NB4 (cell line): ENCODE measurements around the gene MYOC.
A peak's percentile ranks its signal among the peaks of the same experiment; 100 is the strongest.
"Not testable (repeated sequence)": the region's sequence is repeated elsewhere in the genome, so short reads cannot be mapped to it uniquely, and the experiment has no call there.

Source experiments
- DNase-seq: peaks from one replicate; pipeline ENCODE4 v3.0.0; 2010; ENCODE audit warnings: low read depth
- H3K4me3 ChIP-seq: one replicate; pipeline ENCODE4 v1.5.1; 2011; ENCODE audit warnings: mild to moderate bottlenecking, low read depth, low read length, moderate library complexity
- CTCF ChIP-seq: IDR thresholded peaks from one replicate; pipeline ENCODE4 v1.5.1; 2012; ENCODE audit warnings: low read depth, low read length
- MAX ChIP-seq: IDR thresholded peaks from 2 replicates; pipeline ENCODE4 v1.6.1; 2011; ENCODE audit warnings: low read depth, low read length
- MYC ChIP-seq: IDR thresholded peaks from 2 replicates; pipeline ENCODE4 v1.6.1; 2011; ENCODE audit warnings: low read depth, low read length
- POLR2A ChIP-seq: IDR thresholded peaks from 2 replicates; pipeline ENCODE4 v1.6.1; 2011; ENCODE audit warnings: mild to moderate bottlenecking; ENCODE audit not compliant: insufficient read length; ENCODE audit errors: extremely low read depth

Gene MYOC

GRCh38 chr1:171610385-171610784 lies 42.1 kb downstream of the MYOC start:
- TF ChIP-seq POLR2A, result no peak
- no peak for TF ChIP-seq CTCF
- no peak for TF ChIP-seq MYC
- no peak for TF ChIP-seq MAX
- no peak overlapping the region for H3K4me3 ChIP-seq
- DNase-seq, result peak; percentile 52

- TF ChIP-seq MYC (no peak), POLR2A (no peak), MAX (no peak), CTCF (no peak)
- DNase-seq, result no peak
- no peak overlapping the region for H3K4me3 ChIP-seq
These were observed 46.0 kb downstream of the MYOC start for GRCh38 chr1:171606402-171606941.

GRCh38 chr1:171603042-171603441 lies 49.4 kb downstream of the MYOC start:
- not testable (repeated sequence) for DNase-seq, H3K4me3 ChIP-seq

- H3K4me3 ChIP-seq, result no peak overlapping the region
- TF ChIP-seq MAX, result no peak
- TF ChIP-seq POLR2A, result no peak
- TF ChIP-seq CTCF, result no peak
- TF ChIP-seq MYC, result no peak
- no peak for DNase-seq
These were observed 51.6 kb downstream of the MYOC start for GRCh38 chr1:171600862-171601261.

- H3K4me3 ChIP-seq, DNase-seq: not testable (repeated sequence)
These were observed 52.2 kb downstream of the MYOC start for GRCh38 chr1:171600310-171600709.

- no peak overlapping the region for H3K4me3 ChIP-seq
- no peak for TF ChIP-seq POLR2A
- TF ChIP-seq MAX, result no peak
- no peak for TF ChIP-seq CTCF
- no peak for TF ChIP-seq MYC
- peak; percentile 20 for DNase-seq
These were observed 55.3 kb downstream of the MYOC start for GRCh38 chr1:171597203-171597602.

- no peak overlapping the region for H3K4me3 ChIP-seq
- DNase-seq, result no peak
- no peak for TF ChIP-seq MYC
- no peak for TF ChIP-seq POLR2A
- no peak for TF ChIP-seq MAX
- no peak for TF ChIP-seq CTCF
These were observed 55.8 kb downstream of the MYOC start for GRCh38 chr1:171596705-171597104.
